H9 (cell line): ENCODE results near the gene FAM76B. TPM values are rescaled to one million over a fixed set of nuclear protein-coding genes. Genes with fewer than 3 reads are reported as not detected.

Source experiments
- DNase-seq: peaks from one replicate; pipeline ENCODE4 v3.0.0-alpha.2; 2017
- H2AFZ ChIP-seq: one replicate; pipeline ENCODE4 v1.6.1; 2013; ENCODE audit warnings: mild to moderate bottlenecking, low read length, control low read depth, moderate library complexity
- H2AK5ac ChIP-seq: 2 replicates; pipeline ENCODE4 v1.6.1; 2013; ENCODE audit warnings: low read length, control low read depth, mixed read lengths; ENCODE audit not compliant: insufficient read length
- H2BK120ac ChIP-seq: one replicate; pipeline ENCODE4 v1.6.1; 2013; ENCODE audit warnings: low read depth, mild to moderate bottlenecking, low read length, control low read depth, inconsistent platforms; ENCODE audit not compliant: poor library complexity, severe bottlenecking
- H2BK12ac ChIP-seq: 2 replicates; pipeline ENCODE4 v1.6.1; 2013; ENCODE audit warnings: low read length, control low read depth, mixed read lengths, low read depth; ENCODE audit not compliant: insufficient read length
- H2BK15ac ChIP-seq: 2 replicates; pipeline ENCODE4 v1.6.1; 2013; ENCODE audit warnings: low read depth, low read length, control low read depth
- H2BK20ac ChIP-seq: one replicate; pipeline ENCODE4 v1.6.1; 2013; ENCODE audit warnings: low read depth, mild to moderate bottlenecking, low read length, control low read depth, inconsistent platforms; ENCODE audit not compliant: poor library complexity, severe bottlenecking
- H2BK5ac ChIP-seq: 2 replicates; pipeline ENCODE4 v1.6.1; 2013; ENCODE audit warnings: low read length, control low read depth, mixed read lengths; ENCODE audit not compliant: insufficient read length
- H3K14ac ChIP-seq: 2 replicates; pipeline ENCODE4 v1.6.1; 2013; ENCODE audit warnings: low read length, control low read depth; ENCODE audit not compliant: insufficient read depth
- H3K18ac ChIP-seq: 2 replicates; pipeline ENCODE4 v1.6.1; 2013; ENCODE audit warnings: low read depth, mild to moderate bottlenecking, mixed read lengths, low read length, control low read depth; ENCODE audit not compliant: insufficient read length
- H3K23ac ChIP-seq: 2 replicates; pipeline ENCODE4 v1.6.1; 2013; ENCODE audit warnings: low read length, control low read depth, mixed read lengths, low read depth; ENCODE audit not compliant: insufficient read length
- H3K23me2 ChIP-seq: 2 replicates; pipeline ENCODE4 v1.6.1; 2013; ENCODE audit warnings: low read depth, mild to moderate bottlenecking, mixed read lengths, low read length, control low read depth; ENCODE audit not compliant: insufficient read length, poor library complexity, severe bottlenecking
- H3K27ac ChIP-seq: 2 replicates; pipeline ENCODE4 v1.5.1; 2013; ENCODE audit warnings: low read length, control low read depth, mixed read lengths, low read depth; ENCODE audit not compliant: insufficient read length
- H3K27me3 ChIP-seq: 2 replicates; pipeline ENCODE4 v1.6.1; 2013; ENCODE audit warnings: low read length, control low read depth, inconsistent platforms; ENCODE audit not compliant: insufficient read depth
- H3K4ac ChIP-seq: 2 replicates; pipeline ENCODE4 v1.6.1; 2013; ENCODE audit warnings: low read depth, mild to moderate bottlenecking, control low read depth, inconsistent platforms, low read length, moderate library complexity
- H3K4me1 ChIP-seq: 2 replicates; pipeline ENCODE4 v1.6.1; 2013; ENCODE audit warnings: low read length, control low read depth, inconsistent platforms; ENCODE audit not compliant: insufficient read depth
- H3K4me2 ChIP-seq: 2 replicates; pipeline ENCODE4 v1.6.1; 2013; ENCODE audit warnings: low read length, control low read depth, mixed read lengths; ENCODE audit not compliant: insufficient read length, insufficient read depth
- H3K56ac ChIP-seq: 2 replicates; pipeline ENCODE4 v1.6.1; 2013; ENCODE audit warnings: low read depth, mild to moderate bottlenecking, mixed read lengths, low read length, control low read depth; ENCODE audit not compliant: insufficient read length
- H3K79me1 ChIP-seq: 2 replicates; pipeline ENCODE4 v1.6.1; 2013; ENCODE audit warnings: low read depth, mild to moderate bottlenecking, moderate library complexity, low read length, control low read depth, inconsistent platforms; ENCODE audit not compliant: insufficient read depth, poor library complexity, severe bottlenecking
- H3K79me2 ChIP-seq: 2 replicates; pipeline ENCODE4 v1.6.1; 2013; ENCODE audit warnings: low read length, control low read depth, inconsistent platforms; ENCODE audit not compliant: insufficient read depth
- H3K9ac ChIP-seq: 2 replicates; pipeline ENCODE4 v1.6.1; 2013; ENCODE audit warnings: low read length, control low read depth, mixed read lengths; ENCODE audit not compliant: insufficient read length; ENCODE audit errors: extremely low read depth
- H3K9me3 ChIP-seq: one replicate; pipeline ENCODE4 v1.6.1; 2013; ENCODE audit warnings: low read depth, low read length, inconsistent platforms; ENCODE audit not compliant: control insufficient read depth
- H3T11ph ChIP-seq: one replicate; pipeline ENCODE4 v1.6.1; 2013; ENCODE audit warnings: mild to moderate bottlenecking, low read length, control low read depth, inconsistent platforms
- H4K20me1 ChIP-seq: one replicate; pipeline ENCODE4 v1.6.1; 2013; ENCODE audit not compliant: control insufficient read depth, insufficient read length, insufficient read depth
- H4K5ac ChIP-seq: 2 replicates; pipeline ENCODE4 v1.6.1; 2013; ENCODE audit warnings: low read depth, mild to moderate bottlenecking, mixed read lengths, low read length, control low read depth; ENCODE audit not compliant: insufficient read length
- H4K8ac ChIP-seq: replicated peaks from 2 replicates; pipeline ENCODE4 v1.6.1; 2013; ENCODE audit warnings: low read length, control low read depth, mixed read lengths, low read depth; ENCODE audit not compliant: insufficient read length
- H4K91ac ChIP-seq: 2 replicates; pipeline ENCODE4 v1.6.1; 2013; ENCODE audit warnings: low read depth, mild to moderate bottlenecking, moderate library complexity, mixed read lengths, low read length, control low read depth; ENCODE audit not compliant: insufficient read length
- H3K27ac Mint-ChIP-seq, 3 experiments: 2 replicates in 2 of 3; 3 replicates in 1 of 3; pipeline ENCODE4 v1.8.0; 2020 to 2021; ENCODE audit warnings: mixed read lengths in 3 of 3, mild to moderate bottlenecking in 1 of 3, moderate library complexity in 1 of 3
- H3K27me3 Mint-ChIP-seq: 2 replicates; pipeline ENCODE4 v1.8.0; 2021; ENCODE audit warnings: low read depth, mild to moderate bottlenecking, moderate library complexity, mixed read lengths
- H3K36me3 Mint-ChIP-seq, 3 experiments: 2 replicates in 2 of 3; 3 replicates in 1 of 3; pipeline ENCODE4 v1.8.0; 2020 to 2021; ENCODE audit warnings: low read depth in 3 of 3, mixed read lengths in 3 of 3; ENCODE audit not compliant: insufficient read depth in 1 of 3
- H3K4me1 Mint-ChIP-seq, 2 experiments: 2 replicates each; pipeline ENCODE4 v1.8.0; 2020; ENCODE audit warnings: mixed read lengths in 2 of 2
- H3K4me3 Mint-ChIP-seq, 2 experiments: 2 replicates in 1 of 2; 3 replicates in 1 of 2; pipeline ENCODE4 v1.8.0; 2020 to 2021; ENCODE audit warnings: mild to moderate bottlenecking in 2 of 2, mixed read lengths in 2 of 2, moderate library complexity in 1 of 2
- H3K9me3 Mint-ChIP-seq, 2 experiments: 2 replicates in 1 of 2; 3 replicates in 1 of 2; pipeline ENCODE4 v1.8.0; 2020; ENCODE audit warnings: mild to moderate bottlenecking in 2 of 2, mixed read lengths in 2 of 2, moderate library complexity in 1 of 2
- WGBS: extraction: QIAGEN DNeasy Blood & Tissue Kit; methylation state at CpG from one replicate; pipeline ENCODE4 v1.1.7; 2013; ENCODE audit warnings: missing lambda C conversion rate, low lambda C conversion rate, mixed read lengths; ENCODE audit not compliant: insufficient read length; ENCODE audit errors: extremely low coverage; 5-methylcytosine and 5-hydroxymethylcytosine counted together
- total RNA-seq: library from RNA; stranded (reverse); gene quantifications from 2 replicates; pipeline ENCODE4 v1.2.1, GENCODE V29; 2021
- TF ChIP-seq, protein P1 (sequence below): fragments of 200-600 bp; sonication (generic); conservative IDR thresholded peaks from 3 replicates; pipeline ENCODE4 v1.8.0; 2021; ENCODE audit warnings: antibody characterized with exemption, mild to moderate bottlenecking

The FAM76B gene
- total RNA-seq, 1 experiment from 2014 or later = 31.5 TPM

DNA sequence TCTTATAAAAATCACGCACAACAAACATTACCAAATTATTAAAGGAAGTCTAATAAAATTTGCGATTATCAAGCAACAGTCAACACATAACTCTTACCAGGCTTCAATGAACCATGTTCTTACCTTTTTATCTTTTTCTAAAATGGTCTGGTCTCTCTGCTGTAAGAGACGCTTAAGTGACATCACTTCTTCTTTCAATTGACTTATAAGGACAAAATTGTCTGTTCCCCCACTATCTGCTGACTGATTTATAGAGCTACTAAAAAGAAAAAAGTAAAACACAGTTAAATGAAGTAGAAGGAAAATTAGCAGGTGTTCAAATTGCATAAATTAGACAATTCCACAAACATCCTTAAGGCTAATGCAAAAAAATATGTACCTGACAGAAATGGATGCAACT, 10.9 kb downstream of the FAM76B start:
- no peak for DNase-seq
- H3K79me2 ChIP-seq = no peaks in the 10 kb centered on the region
- H3K9me3 ChIP-seq = no peaks in the 10 kb centered on the region
- no peak overlapping the region for H4K5ac ChIP-seq
- no peak overlapping the region for H3K18ac ChIP-seq
- H3K27ac Mint-ChIP-seq = no peak overlapping the region
- WGBS = no CpG with 5 or more reads among the region's 3 CpGs
- no peak overlapping the region for H2AFZ ChIP-seq
- H3K27ac ChIP-seq = no peak overlapping the region
- H4K8ac ChIP-seq = no peak overlapping the region
- H3K9me3 Mint-ChIP-seq = no peaks in the 10 kb centered on the region
- H3K4me1 Mint-ChIP-seq = peaks cover 0 to 2% of the 10 kb centered on the region in 2 experiments; a peak in 1 of 4 replicates
- no peak overlapping the region for H3K23ac ChIP-seq
- no peak overlapping the region for H2BK15ac ChIP-seq
- H3K4me3 Mint-ChIP-seq = no peak overlapping the region
- no peak overlapping the region for H2BK12ac ChIP-seq
- H3K27me3 ChIP-seq = no peaks in the 10 kb centered on the region
- H3K9ac ChIP-seq = no peak overlapping the region
- H3K79me1 ChIP-seq = no peaks in the 10 kb centered on the region
- H2BK20ac ChIP-seq = no peak overlapping the region
- H2BK120ac ChIP-seq = no peak overlapping the region
- H3K23me2 ChIP-seq = no peaks in the 10 kb centered on the region
- no peak overlapping the region for H3K56ac ChIP-seq
- H3K36me3 Mint-ChIP-seq = peaks cover 29 to 85% (median 81%) of the 10 kb centered on the region in 3 experiments
- H3K14ac ChIP-seq = no peak overlapping the region; the same call in 1 of the 2 replicates
- H3K27me3 Mint-ChIP-seq = no peaks in the 10 kb centered on the region
- no peak overlapping the region for H3K4me2 ChIP-seq
- H4K91ac ChIP-seq = no peak overlapping the region
- H3K4ac ChIP-seq = no peak overlapping the region
- TF ChIP-seq, protein P1, sequence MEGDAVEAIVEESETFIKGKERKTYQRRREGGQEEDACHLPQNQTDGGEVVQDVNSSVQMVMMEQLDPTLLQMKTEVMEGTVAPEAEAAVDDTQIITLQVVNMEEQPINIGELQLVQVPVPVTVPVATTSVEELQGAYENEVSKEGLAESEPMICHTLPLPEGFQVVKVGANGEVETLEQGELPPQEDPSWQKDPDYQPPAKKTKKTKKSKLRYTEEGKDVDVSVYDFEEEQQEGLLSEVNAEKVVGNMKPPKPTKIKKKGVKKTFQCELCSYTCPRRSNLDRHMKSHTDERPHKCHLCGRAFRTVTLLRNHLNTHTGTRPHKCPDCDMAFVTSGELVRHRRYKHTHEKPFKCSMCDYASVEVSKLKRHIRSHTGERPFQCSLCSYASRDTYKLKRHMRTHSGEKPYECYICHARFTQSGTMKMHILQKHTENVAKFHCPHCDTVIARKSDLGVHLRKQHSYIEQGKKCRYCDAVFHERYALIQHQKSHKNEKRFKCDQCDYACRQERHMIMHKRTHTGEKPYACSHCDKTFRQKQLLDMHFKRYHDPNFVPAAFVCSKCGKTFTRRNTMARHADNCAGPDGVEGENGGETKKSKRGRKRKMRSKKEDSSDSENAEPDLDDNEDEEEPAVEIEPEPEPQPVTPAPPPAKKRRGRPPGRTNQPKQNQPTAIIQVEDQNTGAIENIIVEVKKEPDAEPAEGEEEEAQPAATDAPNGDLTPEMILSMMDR = no peak
- no peak overlapping the region for H2AK5ac ChIP-seq
- H4K20me1 ChIP-seq = no peaks in the 10 kb centered on the region
- no peak overlapping the region for H2BK5ac ChIP-seq
- no peaks in the 10 kb centered on the region for H3K4me1 ChIP-seq
- H3T11ph ChIP-seq = no peak overlapping the region
